ENCODE measurements around the gene PIP5K1A.
A peak's percentile ranks its signal among the peaks of the same experiment; 100 is the strongest.
"Not testable (repeated sequence)": the region's sequence is repeated elsewhere in the genome, so short reads cannot be mapped to it uniquely, and the experiment has no call there.

PIP5K1A gene

GRCh38 chr1:151266821-151267220 is 68.5 kb downstream of the PIP5K1A start:
- no peak for DNase-seq (ENCODE audit: low read depth, low spot score)
- in situ Hi-C loops (cut with HindIII; ENCODE audit: low sequenced_read_pairs): no loop called here
- H3K4me3 ChIP-seq (ENCODE audit: low read depth, low read length): no peak overlapping the region
- TF ChIP-seq, protein P1, sequence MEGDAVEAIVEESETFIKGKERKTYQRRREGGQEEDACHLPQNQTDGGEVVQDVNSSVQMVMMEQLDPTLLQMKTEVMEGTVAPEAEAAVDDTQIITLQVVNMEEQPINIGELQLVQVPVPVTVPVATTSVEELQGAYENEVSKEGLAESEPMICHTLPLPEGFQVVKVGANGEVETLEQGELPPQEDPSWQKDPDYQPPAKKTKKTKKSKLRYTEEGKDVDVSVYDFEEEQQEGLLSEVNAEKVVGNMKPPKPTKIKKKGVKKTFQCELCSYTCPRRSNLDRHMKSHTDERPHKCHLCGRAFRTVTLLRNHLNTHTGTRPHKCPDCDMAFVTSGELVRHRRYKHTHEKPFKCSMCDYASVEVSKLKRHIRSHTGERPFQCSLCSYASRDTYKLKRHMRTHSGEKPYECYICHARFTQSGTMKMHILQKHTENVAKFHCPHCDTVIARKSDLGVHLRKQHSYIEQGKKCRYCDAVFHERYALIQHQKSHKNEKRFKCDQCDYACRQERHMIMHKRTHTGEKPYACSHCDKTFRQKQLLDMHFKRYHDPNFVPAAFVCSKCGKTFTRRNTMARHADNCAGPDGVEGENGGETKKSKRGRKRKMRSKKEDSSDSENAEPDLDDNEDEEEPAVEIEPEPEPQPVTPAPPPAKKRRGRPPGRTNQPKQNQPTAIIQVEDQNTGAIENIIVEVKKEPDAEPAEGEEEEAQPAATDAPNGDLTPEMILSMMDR (IDR thresholded peaks at IDR 0.05; ENCODE audit: low read depth, low read length): no peak

- TF ChIP-seq, protein P1 (IDR thresholded peaks at IDR 0.05; ENCODE audit: low read depth, low read length): no peak
- in situ Hi-C loops (cut with HindIII; ENCODE audit: low sequenced_read_pairs): no loop called here
- no peak overlapping the region for H3K4me3 ChIP-seq (ENCODE audit: low read depth, low read length)
- no peak for DNase-seq (ENCODE audit: low read depth, low spot score)
Observed at GRCh38 chr1:151267760-151268159, 69.4 kb downstream of the PIP5K1A start.

DNA sequence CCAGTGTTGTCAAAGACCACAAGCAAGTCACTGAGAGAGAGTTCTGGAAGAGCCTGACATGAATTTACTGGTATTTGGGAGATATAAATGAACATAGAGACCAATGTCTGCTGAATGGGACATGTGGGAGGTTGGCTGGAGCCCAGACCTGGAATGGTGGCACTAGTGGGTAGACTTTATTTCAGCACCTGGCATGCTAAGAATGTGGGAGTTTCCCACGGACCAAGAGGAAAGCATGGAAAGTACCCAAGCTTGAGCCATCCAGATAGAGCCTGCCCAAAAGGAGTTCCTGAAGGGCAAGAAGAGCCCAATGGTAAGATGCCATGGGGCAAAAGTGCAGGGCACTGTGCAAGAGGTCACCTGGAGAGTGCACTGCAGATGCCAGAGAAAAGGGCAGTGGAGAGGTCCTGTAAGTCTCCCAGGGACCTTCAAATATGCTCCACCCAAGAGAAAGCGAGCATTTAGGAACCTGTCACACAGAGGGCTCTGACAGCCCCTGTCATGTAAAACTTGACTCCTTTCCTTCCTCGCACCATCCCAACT is 75.6 kb downstream of the PIP5K1A start:
- in situ Hi-C loops (cut with HindIII; ENCODE audit: low sequenced_read_pairs): no loop called here
- TF ChIP-seq, protein P1 (IDR thresholded peaks at IDR 0.05; ENCODE audit: low read depth, low read length): no peak
- no peak overlapping the region for H3K4me3 ChIP-seq (ENCODE audit: low read depth, low read length)
- DNase-seq (ENCODE audit: low read depth, low spot score): no peak

GRCh38 chr1:151275341-151275740 is 77.0 kb downstream of the PIP5K1A start:
- DNase-seq (ENCODE audit: low read depth, low spot score); H3K4me3 ChIP-seq (ENCODE audit: low read depth, low read length); in situ Hi-C loops (cut with HindIII; ENCODE audit: low sequenced_read_pairs): not testable (repeated sequence)

DNA sequence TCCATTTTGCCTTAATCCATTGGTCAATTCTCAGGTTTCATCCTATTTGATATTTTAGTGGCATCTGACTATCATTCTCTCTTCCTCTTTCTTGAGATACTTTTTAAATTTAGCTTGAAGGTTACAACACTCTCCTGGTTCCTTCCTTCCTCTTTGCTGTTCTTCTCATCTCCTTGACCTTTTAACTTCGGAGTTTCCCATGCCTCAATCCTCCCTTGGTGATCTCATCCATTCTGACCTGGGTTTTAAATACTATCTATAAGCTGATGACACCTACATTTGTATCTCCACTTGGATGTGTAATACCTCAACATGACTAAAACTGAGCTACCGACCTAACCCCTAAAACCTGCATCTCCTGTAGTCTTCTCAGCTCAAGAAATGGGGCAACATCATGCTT is 78.9 kb downstream of the PIP5K1A start:
- H3K4me3 ChIP-seq (ENCODE audit: low read depth, low read length): no peak overlapping the region
- in situ Hi-C loops (cut with HindIII; ENCODE audit: low sequenced_read_pairs): no loop called here
- DNase-seq (ENCODE audit: low read depth, low spot score): no peak
- TF ChIP-seq, protein P1 (IDR thresholded peaks at IDR 0.05; ENCODE audit: low read depth, low read length): no peak

GRCh38 chr1:151281225-151281968 is 83.0 kb downstream of the PIP5K1A start:
- in situ Hi-C loops (cut with HindIII; ENCODE audit: low sequenced_read_pairs): no loop called here
- H3K4me3 ChIP-seq (ENCODE audit: low read depth, low read length): peak overlapping the region; percentile 94
- DNase-seq (ENCODE audit: low read depth, low spot score): peak; percentile 99
- TF ChIP-seq, protein P1 (IDR thresholded peaks at IDR 0.05; ENCODE audit: low read depth, low read length): peak; percentile 26
